ENCODE results near the gene ADGRL1.

- TF ChIP-seq CTCF (conservative IDR thresholded peaks at IDR 0.05 in 1 of 2, IDR thresholded peaks at IDR 0.05 in 1 of 2; ENCODE audit: low read depth in 1 of 2, low read length in 2 of 2) (no peak), EZH2 (IDR thresholded peaks at IDR 0.05; ENCODE audit: low read length, missing control alignments) (no peak)
These were observed 67.2 kb downstream of the ADGRL1 start for GRCh38 chr19:14138576-14139265.
